ENCODE measurements around the gene ADGRD2.

Gene ADGRD2

GRCh38 chr9:124510650-124511425, 60.6 kb downstream of the ADGRD2 start:
- no peaks in the 10 kb centered on the region for H3K36me3 Mint-ChIP-seq (ENCODE audit: low read depth)
- H3K27ac Mint-ChIP-seq, result no peak overlapping the region
- H3K4me3 Mint-ChIP-seq, result no peak overlapping the region
- no peak for DNase-seq
- no peaks in the 10 kb centered on the region for H3K4me1 Mint-ChIP-seq (ENCODE audit: low read depth)
- H3K27me3 Mint-ChIP-seq, result peaks cover 12% of the 10 kb centered on the region
- H3K9me3 Mint-ChIP-seq, result no peaks in the 10 kb centered on the region

GRCh38 chr9:124511426-124511840, 61.2 kb downstream of the ADGRD2 start:
- no peaks in the 10 kb centered on the region for H3K36me3 Mint-ChIP-seq (ENCODE audit: low read depth)
- H3K4me3 Mint-ChIP-seq, result no peak overlapping the region
- H3K4me1 Mint-ChIP-seq (ENCODE audit: low read depth), result no peaks in the 10 kb centered on the region
- H3K9me3 Mint-ChIP-seq, result no peaks in the 10 kb centered on the region
- DNase-seq, result no peak
- H3K27me3 Mint-ChIP-seq, result peaks cover 7% of the 10 kb centered on the region
- no peak overlapping the region for H3K27ac Mint-ChIP-seq

GRCh38 chr9:124511891-124512805, 61.9 kb downstream of the ADGRD2 start:
- DNase-seq, result no peak
- no peaks in the 10 kb centered on the region for H3K4me1 Mint-ChIP-seq (ENCODE audit: low read depth)
- no peaks in the 10 kb centered on the region for H3K36me3 Mint-ChIP-seq (ENCODE audit: low read depth)
- H3K4me3 Mint-ChIP-seq, result no peak overlapping the region
- peaks cover 2% of the 10 kb centered on the region for H3K27me3 Mint-ChIP-seq
- H3K27ac Mint-ChIP-seq, result no peak overlapping the region
- no peaks in the 10 kb centered on the region for H3K9me3 Mint-ChIP-seq

GRCh38 chr9:124512806-124513204, 62.6 kb downstream of the ADGRD2 start:
- Mint-ChIP-seq H3K36me3 (ENCODE audit: low read depth) (no peaks in the 10 kb centered on the region), H3K27ac (no peak overlapping the region), H3K4me1 (ENCODE audit: low read depth) (no peaks in the 10 kb centered on the region), H3K4me3 (no peak overlapping the region), H3K9me3 (no peaks in the 10 kb centered on the region), H3K27me3 (peaks cover 2% of the 10 kb centered on the region)
- no peak for DNase-seq

- H3K36me3 Mint-ChIP-seq (ENCODE audit: low read depth), result no peaks in the 10 kb centered on the region
- H3K27ac Mint-ChIP-seq, result no peak overlapping the region
- no peaks in the 10 kb centered on the region for H3K9me3 Mint-ChIP-seq
- H3K4me3 Mint-ChIP-seq, result no peak overlapping the region
- DNase-seq, result no peak
- peaks cover 2% of the 10 kb centered on the region for H3K27me3 Mint-ChIP-seq
- no peaks in the 10 kb centered on the region for H3K4me1 Mint-ChIP-seq (ENCODE audit: low read depth)
Measured at GRCh38 chr9:124513376-124513994, 63.2 kb downstream of the ADGRD2 start.

GRCh38 chr9:124514125-124514524, 63.9 kb downstream of the ADGRD2 start:
- Mint-ChIP-seq H3K4me3 (no peak overlapping the region), H3K36me3 (ENCODE audit: low read depth) (no peaks in the 10 kb centered on the region), H3K9me3 (no peaks in the 10 kb centered on the region)

GRCh38 chr9:124514874-124515273, 64.6 kb downstream of the ADGRD2 start:
- Mint-ChIP-seq H3K27ac (no peak overlapping the region), H3K4me1 (ENCODE audit: low read depth) (no peaks in the 10 kb centered on the region), H3K27me3 (peaks cover 2% of the 10 kb centered on the region), H3K9me3 (no peaks in the 10 kb centered on the region), H3K36me3 (ENCODE audit: low read depth) (no peaks in the 10 kb centered on the region), H3K4me3 (no peak overlapping the region)
- DNase-seq, result no peak

More at GRCh38 chr9:124514125-124514524, 63.9 kb downstream of the ADGRD2 start:
- DNase-seq, result no peak
- H3K27me3 Mint-ChIP-seq, result peaks cover 2% of the 10 kb centered on the region
- no peaks in the 10 kb centered on the region for H3K4me1 Mint-ChIP-seq (ENCODE audit: low read depth)
- H3K27ac Mint-ChIP-seq, result no peak overlapping the region

GRCh38 chr9:124517600-124517999, 67.3 kb downstream of the ADGRD2 start:
- H3K27me3 Mint-ChIP-seq, result no peaks in the 10 kb centered on the region
- no peak overlapping the region for H3K4me3 Mint-ChIP-seq
- no peak for DNase-seq
- no peaks in the 10 kb centered on the region for H3K4me1 Mint-ChIP-seq (ENCODE audit: low read depth)
- H3K36me3 Mint-ChIP-seq (ENCODE audit: low read depth), result no peaks in the 10 kb centered on the region
- no peak overlapping the region for H3K27ac Mint-ChIP-seq
- no peaks in the 10 kb centered on the region for H3K9me3 Mint-ChIP-seq

GRCh38 chr9:124518116-124518515, 67.9 kb downstream of the ADGRD2 start:
- H3K4me1 Mint-ChIP-seq (ENCODE audit: low read depth), result no peaks in the 10 kb centered on the region
- DNase-seq, result no peak
- no peaks in the 10 kb centered on the region for H3K27me3 Mint-ChIP-seq
- no peaks in the 10 kb centered on the region for H3K9me3 Mint-ChIP-seq
- no peak overlapping the region for H3K27ac Mint-ChIP-seq
- no peak overlapping the region for H3K4me3 Mint-ChIP-seq
- H3K36me3 Mint-ChIP-seq (ENCODE audit: low read depth), result no peaks in the 10 kb centered on the region

GRCh38 chr9:124520206-124520596, 70.0 kb downstream of the ADGRD2 start:
- Mint-ChIP-seq H3K4me3 (no peak overlapping the region), H3K27me3 (no peaks in the 10 kb centered on the region), H3K9me3 (no peaks in the 10 kb centered on the region)

GRCh38 chr9:124521142-124521541, 70.9 kb downstream of the ADGRD2 start:
- H3K27ac Mint-ChIP-seq, result no peak overlapping the region
- H3K4me1 Mint-ChIP-seq (ENCODE audit: low read depth), result no peaks in the 10 kb centered on the region
- H3K27me3 Mint-ChIP-seq, result no peaks in the 10 kb centered on the region

More at GRCh38 chr9:124520206-124520596, 70.0 kb downstream of the ADGRD2 start:
- H3K36me3 Mint-ChIP-seq (ENCODE audit: low read depth), result no peaks in the 10 kb centered on the region
- DNase-seq, result no peak
- no peak overlapping the region for H3K27ac Mint-ChIP-seq
- H3K4me1 Mint-ChIP-seq (ENCODE audit: low read depth), result no peaks in the 10 kb centered on the region

GRCh38 chr9:124522121-124523098, 72.2 kb downstream of the ADGRD2 start:
- no peak overlapping the region for H3K4me3 Mint-ChIP-seq
- H3K4me1 Mint-ChIP-seq (ENCODE audit: low read depth), result no peaks in the 10 kb centered on the region
- H3K9me3 Mint-ChIP-seq, result no peaks in the 10 kb centered on the region
- no peaks in the 10 kb centered on the region for H3K27me3 Mint-ChIP-seq
- no peak overlapping the region for H3K27ac Mint-ChIP-seq
- no peak for DNase-seq
- no peaks in the 10 kb centered on the region for H3K36me3 Mint-ChIP-seq (ENCODE audit: low read depth)

More at GRCh38 chr9:124521142-124521541, 70.9 kb downstream of the ADGRD2 start:
- H3K4me3 Mint-ChIP-seq, result no peak overlapping the region
- H3K9me3 Mint-ChIP-seq, result no peaks in the 10 kb centered on the region
- no peaks in the 10 kb centered on the region for H3K36me3 Mint-ChIP-seq (ENCODE audit: low read depth)
- no peak for DNase-seq

GRCh38 chr9:124526174-124526573, 75.9 kb downstream of the ADGRD2 start:
- no peak for DNase-seq
- no peaks in the 10 kb centered on the region for H3K36me3 Mint-ChIP-seq (ENCODE audit: low read depth)
- no peaks in the 10 kb centered on the region for H3K27me3 Mint-ChIP-seq
- H3K27ac Mint-ChIP-seq, result no peak overlapping the region
- no peaks in the 10 kb centered on the region for H3K9me3 Mint-ChIP-seq
- no peak overlapping the region for H3K4me3 Mint-ChIP-seq
- H3K4me1 Mint-ChIP-seq (ENCODE audit: low read depth), result no peaks in the 10 kb centered on the region

- no peaks in the 10 kb centered on the region for H3K27me3 Mint-ChIP-seq
- H3K9me3 Mint-ChIP-seq, result no peaks in the 10 kb centered on the region
Measured at GRCh38 chr9:124527781-124528180, 77.5 kb downstream of the ADGRD2 start.

More at GRCh38 chr9:124527781-124528180, 77.5 kb downstream of the ADGRD2 start:
- H3K36me3 Mint-ChIP-seq (ENCODE audit: low read depth), result no peaks in the 10 kb centered on the region
- H3K4me1 Mint-ChIP-seq (ENCODE audit: low read depth), result no peaks in the 10 kb centered on the region
- no peak overlapping the region for H3K27ac Mint-ChIP-seq
- H3K4me3 Mint-ChIP-seq, result no peak overlapping the region
- DNase-seq, result no peak
